ENCODE results near the gene TMSB15C.
"Not testable (repeated sequence)": the region's sequence is repeated elsewhere in the genome, so short reads cannot be mapped to it uniquely, and the experiment has no call there.

Gene TMSB15C

GRCh38 chrX:104075778-104076445 lies at the start of gene TMSB15C:
TSS of gene TMSB15C (minus strand) at chrX:104076236.
- not testable (repeated sequence) for DNase-seq

- DNase-seq, result no peak
Observed at GRCh38 chrX:104122829-104123228, 46.8 kb upstream of the TMSB15C start.

GRCh38 chrX:104118765-104119164 lies 42.7 kb upstream of the TMSB15C start:
- no peak for DNase-seq

- DNase-seq, result no peak
Observed at GRCh38 chrX:104117759-104118158, 41.7 kb upstream of the TMSB15C start.

- peak; percentile 44 for DNase-seq
Observed at GRCh38 chrX:104113222-104113965, 37.4 kb upstream of the TMSB15C start.

- peak; percentile 79 for DNase-seq
Observed at GRCh38 chrX:104112326-104112951, 36.4 kb upstream of the TMSB15C start, which contains the start of gene ZCCHC18. TSS of gene ZCCHC18 (plus strand) at chrX:104112523. CDS start at chrX:104114112, 1,589 bp downstream.

- DNase-seq, result not testable (repeated sequence)
Observed at GRCh38 chrX:104110491-104111240, 34.6 kb upstream of the TMSB15C start.

- no peak for DNase-seq
Observed at GRCh38 chrX:104108955-104109354, 32.9 kb upstream of the TMSB15C start.

GRCh38 chrX:104105330-104106262 lies 29.6 kb upstream of the TMSB15C start:
- no peak for DNase-seq

- DNase-seq, result no peak
Observed at GRCh38 chrX:104104676-104105075, 28.6 kb upstream of the TMSB15C start.

GRCh38 chrX:104098919-104099318 lies 22.9 kb upstream of the TMSB15C start:
- DNase-seq, result no peak

- DNase-seq, result no peak
Observed at GRCh38 chrX:104098151-104098808, 22.2 kb upstream of the TMSB15C start.

GRCh38 chrX:104085919-104086318 lies 9.9 kb upstream of the TMSB15C start:
- no peak for DNase-seq

- DNase-seq, result no peak
Observed at GRCh38 chrX:104085477-104085876, 9.4 kb upstream of the TMSB15C start.

GRCh38 chrX:104084534-104085277 lies 8.7 kb upstream of the TMSB15C start:
- no peak for DNase-seq

- no peak for DNase-seq
Observed at GRCh38 chrX:104084063-104084462, 8.0 kb upstream of the TMSB15C start.

- not testable (repeated sequence) for DNase-seq
Observed at GRCh38 chrX:104077854-104078253, 1.8 kb upstream of the TMSB15C start.

GRCh38 chrX:104062636-104063035 lies 13.4 kb downstream of the TMSB15C start:
- DNase-seq, result not testable (repeated sequence)

- DNase-seq, result not testable (repeated sequence)
Observed at GRCh38 chrX:104054956-104055355, 21.1 kb downstream of the TMSB15C start.

GRCh38 chrX:104047171-104047570 lies 28.9 kb downstream of the TMSB15C start:
- no peak for DNase-seq

Measured in right hindlimb (tissue), 1 donor.